NCI-H748 treated with DMSO at 0.1 percent for 48 hours (cell line): ENCODE measurements around the gene PRKX.
"Not testable (repeated sequence)": the region's sequence is repeated elsewhere in the genome, so short reads cannot be mapped to it uniquely, and the experiment has no call there.

Experiments used
- DNase-seq: peaks from one replicate; lab custom pipeline; 2025; lab: John Stamatoyannopoulos, UW

Gene PRKX

GRCh38 chrX:3577551-3577950 lies 135.9 kb downstream of the PRKX start:
- no peak for DNase-seq

GRCh38 chrX:3576886-3577501 lies 136.5 kb downstream of the PRKX start:
- no peak for DNase-seq

GRCh38 chrX:3567686-3568085 lies 145.8 kb downstream of the PRKX start:
- DNase-seq, result no peak

GRCh38 chrX:3563451-3563850 lies 150.0 kb downstream of the PRKX start:
- no peak for DNase-seq

GRCh38 chrX:3560010-3560409 lies 153.4 kb downstream of the PRKX start:
- not testable (repeated sequence) for DNase-seq
